Right renal cortex interstitium (tissue), 3 donors: ENCODE measurements around the gene ATOH8. TPM values are rescaled to one million over a fixed set of nuclear protein-coding genes. Genes with fewer than 3 reads are reported as not detected.
A peak's percentile ranks its signal among the peaks of the same experiment; 100 is the strongest.
"Not testable (repeated sequence)": the region's sequence is repeated elsewhere in the genome, so short reads cannot be mapped to it uniquely, and the experiment has no call there.

Experiments used
- DNase-seq, 3 donors: peaks; one replicate each; pipeline ENCODE4 v3.0.0-alpha.2; 2013; ENCODE audit warnings: low read depth in 3 of 3, low spot score in 2 of 3
- polyA plus RNA-seq, 3 donors: library from polyadenylated mRNA; unstranded; fragments of 120-200 nt; gene quantifications; one replicate each; pipeline ENCODE4 v1.2.1, GENCODE V29; 2013; ENCODE audit not compliant: insufficient read length in 3 of 3

Gene ATOH8, protein sequence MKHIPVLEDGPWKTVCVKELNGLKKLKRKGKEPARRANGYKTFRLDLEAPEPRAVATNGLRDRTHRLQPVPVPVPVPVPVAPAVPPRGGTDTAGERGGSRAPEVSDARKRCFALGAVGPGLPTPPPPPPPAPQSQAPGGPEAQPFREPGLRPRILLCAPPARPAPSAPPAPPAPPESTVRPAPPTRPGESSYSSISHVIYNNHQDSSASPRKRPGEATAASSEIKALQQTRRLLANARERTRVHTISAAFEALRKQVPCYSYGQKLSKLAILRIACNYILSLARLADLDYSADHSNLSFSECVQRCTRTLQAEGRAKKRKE
- 10 to 100 TPM; 11.0 to 12.9 (median 11.2) TPM for polyA plus RNA-seq

DNA sequence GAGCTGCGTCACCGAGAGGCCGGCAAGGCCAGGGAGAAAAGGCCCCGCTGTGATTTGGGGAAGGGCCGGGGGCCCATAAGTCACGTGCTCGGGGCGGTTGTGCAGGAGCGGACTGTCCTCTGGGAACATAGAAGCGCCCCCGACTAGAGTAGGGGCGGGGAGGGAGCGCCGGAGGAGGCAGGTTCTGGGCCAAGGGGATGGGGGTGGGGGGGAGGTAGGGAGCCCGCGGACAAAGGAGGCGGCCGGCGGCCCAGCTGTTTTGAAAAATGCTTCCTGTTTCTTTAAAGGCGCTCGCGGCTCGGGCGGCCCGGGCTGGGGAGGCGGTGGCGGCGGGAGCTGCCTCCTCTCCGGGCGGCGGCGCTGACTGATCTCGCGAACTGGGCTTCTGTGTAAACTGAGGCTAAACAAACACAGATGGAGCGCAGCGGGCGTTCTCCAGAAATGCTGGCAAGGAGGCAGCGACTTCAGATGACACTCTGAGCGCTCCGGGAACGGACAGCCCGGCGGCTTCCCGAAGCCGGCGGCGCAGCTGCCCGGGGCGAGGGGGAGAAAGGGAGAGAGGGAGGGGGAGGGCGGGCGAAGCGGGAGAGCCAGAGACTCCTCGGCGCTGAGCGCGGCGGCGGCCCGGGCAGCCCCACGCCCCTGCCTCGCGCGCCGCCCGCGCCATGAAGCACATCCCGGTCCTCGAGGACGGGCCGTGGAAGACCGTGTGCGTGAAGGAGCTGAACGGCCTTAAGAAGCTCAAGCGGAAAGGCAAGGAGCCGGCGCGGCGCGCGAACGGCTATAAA is at the start of gene ATOH8:
Gene ATOH8, plus strand, starts transcription at position 467 of the 788 bp plus-strand sequence. Its CDS starts 199 bp downstream, at position 666.
- DNase-seq: no peak

DNA sequence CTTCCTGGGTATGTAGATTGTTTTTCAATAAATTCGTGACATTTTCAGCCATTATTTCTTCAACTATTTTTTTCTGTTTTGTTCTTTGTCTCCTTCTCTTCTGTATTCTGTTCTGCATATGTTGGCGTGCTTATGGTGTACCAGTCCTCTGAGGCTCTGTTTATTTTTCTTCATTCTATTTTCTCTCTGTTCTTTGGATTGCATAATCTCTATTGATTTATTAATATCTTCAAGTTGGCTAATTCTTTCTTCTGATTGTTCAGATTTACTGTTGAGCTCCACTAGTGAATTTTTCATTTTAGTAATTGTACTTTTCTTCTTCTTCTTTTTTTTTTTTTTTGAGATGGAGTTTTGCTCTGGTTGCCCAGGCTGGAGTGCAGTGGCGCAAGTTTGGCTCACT is 49.8 kb upstream of the ATOH8 start:
- DNase-seq: no peak

- no peak for DNase-seq
Observed at GRCh38 chr2:85704800-85705679, 48.8 kb upstream of the ATOH8 start.

DNA sequence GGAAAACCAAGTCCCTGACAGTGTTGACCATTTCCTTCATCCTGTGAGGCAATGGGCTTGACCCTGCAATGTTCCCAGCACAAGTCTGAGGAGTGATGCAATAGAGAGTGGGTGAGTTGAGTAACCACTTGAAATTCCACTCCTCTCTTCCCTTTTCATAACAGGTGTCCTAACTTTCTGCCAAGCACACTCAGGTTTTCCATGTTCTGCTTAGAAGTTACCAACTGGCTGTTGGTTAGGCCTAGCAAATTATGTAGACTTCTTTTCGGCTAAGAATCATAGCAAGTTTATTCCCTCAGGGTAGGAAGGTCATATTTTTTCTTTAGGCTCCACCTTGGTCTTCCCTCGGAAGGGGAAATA is 48.1 kb upstream of the ATOH8 start:
- no peak for DNase-seq

DNA sequence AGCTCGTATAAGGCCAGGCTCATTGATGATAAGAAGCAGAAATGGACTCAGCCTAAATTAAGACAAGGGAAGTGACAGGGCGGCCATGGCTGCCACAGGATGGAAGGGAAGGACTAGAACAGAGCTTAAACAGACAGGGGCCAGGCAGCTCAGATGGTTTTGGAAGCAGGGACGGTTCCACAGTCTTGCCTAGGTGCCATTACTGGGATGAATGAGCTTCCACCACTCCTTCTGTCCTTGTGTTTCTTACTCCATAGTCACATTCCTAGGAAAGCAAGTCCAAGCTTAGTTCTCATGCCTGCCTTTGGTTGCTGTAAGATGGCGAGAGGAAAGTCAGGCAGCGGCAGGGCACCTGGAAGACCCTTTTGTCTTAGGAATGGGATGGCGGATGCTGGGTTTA is 47.7 kb upstream of the ATOH8 start:
- no peak for DNase-seq

GRCh38 chr2:85706599-85707296 is 47.0 kb upstream of the ATOH8 start:
- DNase-seq: no peak

DNA sequence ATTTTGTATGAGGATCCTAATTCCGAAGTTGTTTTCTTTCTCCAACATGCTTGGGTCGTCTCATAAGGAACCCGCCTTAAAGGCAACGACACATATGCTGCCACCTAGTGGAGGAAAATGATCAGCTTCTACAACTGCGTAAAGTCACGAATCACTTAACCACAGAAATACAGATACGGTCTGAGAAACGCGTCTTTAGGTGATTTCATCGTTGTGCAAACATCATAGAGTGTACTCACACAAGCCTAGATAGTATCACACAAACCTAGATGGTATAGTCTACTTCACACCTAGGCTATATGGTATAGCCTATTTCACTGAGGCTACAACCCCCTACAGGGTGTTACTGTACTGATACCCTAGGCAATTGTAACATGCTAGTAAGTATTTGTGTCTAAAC is 46.5 kb upstream of the ATOH8 start:
- peak; percentile 68 to 71 (median 69) for DNase-seq

- no peak for DNase-seq
Observed at GRCh38 chr2:85708641-85709040, 45.1 kb upstream of the ATOH8 start.

- DNase-seq: no peak
Observed at GRCh38 chr2:85709401-85709811, 44.4 kb upstream of the ATOH8 start.

- DNase-seq: no peak
Observed at GRCh38 chr2:85710687-85711577, 42.9 kb upstream of the ATOH8 start.

GRCh38 chr2:85711578-85712060 is 42.2 kb upstream of the ATOH8 start:
- DNase-seq: no peak

DNA sequence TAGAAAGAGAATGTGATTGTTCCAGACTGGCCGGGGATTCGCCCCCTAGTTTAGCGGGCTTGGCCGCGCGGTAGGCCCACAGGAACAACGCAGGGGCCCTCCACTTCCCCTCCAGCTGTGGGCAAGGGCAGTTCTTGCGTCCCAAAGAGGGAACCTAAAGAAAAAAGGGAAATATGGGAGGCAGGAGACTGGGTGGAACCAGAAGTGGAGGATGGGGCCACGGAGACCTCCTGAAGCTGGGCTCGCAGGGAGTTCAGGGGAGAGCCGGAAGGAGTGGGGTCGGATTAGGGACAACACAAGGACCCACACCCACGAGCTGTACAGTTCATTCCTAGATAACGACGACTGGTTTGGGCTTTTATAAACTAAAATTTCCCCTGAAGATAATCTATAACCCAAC is 41.5 kb upstream of the ATOH8 start:
- DNase-seq: no peak

GRCh38 chr2:85712849-85713612 is 40.8 kb upstream of the ATOH8 start:
- DNase-seq: no peak

- DNase-seq: no peak
Observed at GRCh38 chr2:85713836-85714235, 40.0 kb upstream of the ATOH8 start.

GRCh38 chr2:85714421-85714820 is 39.4 kb upstream of the ATOH8 start:
- DNase-seq: not testable (repeated sequence)

GRCh38 chr2:85714841-85715240 is 39.0 kb upstream of the ATOH8 start:
- DNase-seq: no peak

- DNase-seq: no peak
Observed at GRCh38 chr2:85716346-85716914, 37.4 kb upstream of the ATOH8 start.

- DNase-seq: no peak
Observed at GRCh38 chr2:85717308-85718008, 36.3 kb upstream of the ATOH8 start.
